A549 (cell line): ENCODE results near the gene ECE1.

Experiments
- RAD21 ChIP-seq, 2 experiments: fragments of >200 bp in 1 of 2; sonication (Bioruptor Twin) in 1 of 2; formaldehyde crosslinking in 1 of 2; IDR thresholded peaks in 1 of 2; conservative IDR thresholded peaks in 1 of 2; 2 replicates in 1 of 2; 3 replicates in 1 of 2; pipeline ENCODE4 v1.6.1; 2012 to 2018; ENCODE audit warnings: inconsistent platforms in 1 of 2
- TF ChIP-seq, protein P1 (sequence below): fragments of >200 bp; sonication (Bioruptor Twin); formaldehyde crosslinking; IDR thresholded peaks from 3 replicates; pipeline ENCODE4 v1.5.1; 2016

DNA sequence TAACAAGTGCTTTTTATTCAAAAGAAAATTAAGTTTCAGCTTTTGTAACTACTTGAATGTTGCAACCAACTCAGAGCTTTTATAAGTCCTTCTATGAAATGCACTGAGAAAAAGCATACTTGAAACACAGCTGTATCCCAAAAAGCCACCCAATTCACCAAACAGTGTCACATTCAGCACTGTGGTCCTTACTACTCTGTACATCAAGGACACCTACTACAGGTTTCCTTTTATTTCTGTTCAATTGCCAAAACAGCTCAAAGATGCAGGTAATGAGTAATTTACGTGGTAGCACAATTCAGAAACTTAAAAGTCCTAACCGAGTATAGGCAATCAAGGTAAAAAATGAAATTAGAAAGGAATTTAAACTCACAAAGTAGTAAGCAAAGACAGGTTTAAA, 116.0 kb downstream of the ECE1 start:
- TF ChIP-seq, protein P1, sequence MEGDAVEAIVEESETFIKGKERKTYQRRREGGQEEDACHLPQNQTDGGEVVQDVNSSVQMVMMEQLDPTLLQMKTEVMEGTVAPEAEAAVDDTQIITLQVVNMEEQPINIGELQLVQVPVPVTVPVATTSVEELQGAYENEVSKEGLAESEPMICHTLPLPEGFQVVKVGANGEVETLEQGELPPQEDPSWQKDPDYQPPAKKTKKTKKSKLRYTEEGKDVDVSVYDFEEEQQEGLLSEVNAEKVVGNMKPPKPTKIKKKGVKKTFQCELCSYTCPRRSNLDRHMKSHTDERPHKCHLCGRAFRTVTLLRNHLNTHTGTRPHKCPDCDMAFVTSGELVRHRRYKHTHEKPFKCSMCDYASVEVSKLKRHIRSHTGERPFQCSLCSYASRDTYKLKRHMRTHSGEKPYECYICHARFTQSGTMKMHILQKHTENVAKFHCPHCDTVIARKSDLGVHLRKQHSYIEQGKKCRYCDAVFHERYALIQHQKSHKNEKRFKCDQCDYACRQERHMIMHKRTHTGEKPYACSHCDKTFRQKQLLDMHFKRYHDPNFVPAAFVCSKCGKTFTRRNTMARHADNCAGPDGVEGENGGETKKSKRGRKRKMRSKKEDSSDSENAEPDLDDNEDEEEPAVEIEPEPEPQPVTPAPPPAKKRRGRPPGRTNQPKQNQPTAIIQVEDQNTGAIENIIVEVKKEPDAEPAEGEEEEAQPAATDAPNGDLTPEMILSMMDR: no peak
- TF ChIP-seq RAD21 (conservative IDR thresholded peaks at IDR 0.05 in 1 of 2, IDR thresholded peaks at IDR 0.05 in 1 of 2): no peak
